Testis (tissue), 3 donors: ENCODE data around the gene BDKRB1. TPM values are rescaled to one million over a fixed set of nuclear protein-coding genes. Genes with fewer than 3 reads are reported as not detected.
"Not testable (repeated sequence)": the region's sequence is repeated elsewhere in the genome, so short reads cannot be mapped to it uniquely, and the experiment has no call there.

Source experiments
- DNase-seq: peaks from one replicate; pipeline ENCODE4 v3.0.0-alpha.2; 2019
- H3K27ac ChIP-seq, 2 donors: fragments of 200-600 bp; sonication (generic); one replicate each; pipeline ENCODE4 v1.5.1; 2019
- H3K27me3 ChIP-seq: fragments of 200-600 bp; sonication (generic); one replicate; pipeline ENCODE4 v1.5.1; 2019
- H3K36me3 ChIP-seq: fragments of 200-600 bp; sonication (generic); one replicate; pipeline ENCODE4 v1.5.1; 2017; ENCODE audit warnings: low read depth; ENCODE audit errors: missing control alignments
- H3K4me1 ChIP-seq: fragments of 200-600 bp; sonication (generic); one replicate; pipeline ENCODE4 v1.5.1; 2019
- H3K4me3 ChIP-seq, 2 donors: fragments of 200-600 bp; sonication (generic); one replicate each; pipeline ENCODE4 v1.5.1; 2017 to 2019
- H3K9me3 ChIP-seq: fragments of 200-600 bp; sonication (generic); one replicate; pipeline ENCODE4 v1.5.1; 2017
- POLR2A ChIP-seq: fragments of 450-650 bp; IDR thresholded peaks from one replicate; pipeline ENCODE4 v1.6.1; 2017; ENCODE audit warnings: antibody characterized with exemption, mild to moderate bottlenecking, moderate library complexity
- WGBS, 2 donors: methylation state at CpG; one replicate each; pipeline ENCODE4 v1.1.5; 2018; 5-methylcytosine and 5-hydroxymethylcytosine counted together
- intact Hi-C: fragments of 100-400 bp; cut with DNase I; formaldehyde crosslinking; loops from one replicate; pipeline ENCODE4 v1.15.1; 2023; ENCODE audit warnings: low total_unique reads
- polyA plus RNA-seq: library from polyadenylated mRNA; stranded (reverse); fragments of 350-450 nt; fragmentation: Illumina TruSeq; extraction: RNeasy Lipid Tissue Mini Kit (QIAGEN cat#74804); gene quantifications from one replicate; pipeline ENCODE4 v1.2.3, GENCODE V29; 2014; ENCODE audit warnings: low read depth, low replicate concordance; ENCODE audit not compliant: insufficient read depth
- total RNA-seq, 2 donors: library from RNA; depleted of rRNA; stranded (reverse); fragments of >200 nt; gene quantifications; one replicate each; pipeline ENCODE4 v1.2.3, GENCODE V29; 2016
- TF ChIP-seq, protein P1 (sequence below), 3 experiments: fragments of 450-650 bp in 2 of 3; fragments of 200-600 bp in 1 of 3; sonication (generic) in 1 of 3; IDR thresholded peaks; one replicate each; pipeline ENCODE4 v1.5.1; 2016 to 2019; ENCODE audit warnings: antibody characterized with exemption in 3 of 3, mild to moderate bottlenecking in 2 of 3, moderate library complexity in 1 of 3

Gene BDKRB1
- total and polyA plus RNA-seq, 3 donors from 2014 or later: 3.3 to 4.9 (median 3.4) TPM

DNA sequence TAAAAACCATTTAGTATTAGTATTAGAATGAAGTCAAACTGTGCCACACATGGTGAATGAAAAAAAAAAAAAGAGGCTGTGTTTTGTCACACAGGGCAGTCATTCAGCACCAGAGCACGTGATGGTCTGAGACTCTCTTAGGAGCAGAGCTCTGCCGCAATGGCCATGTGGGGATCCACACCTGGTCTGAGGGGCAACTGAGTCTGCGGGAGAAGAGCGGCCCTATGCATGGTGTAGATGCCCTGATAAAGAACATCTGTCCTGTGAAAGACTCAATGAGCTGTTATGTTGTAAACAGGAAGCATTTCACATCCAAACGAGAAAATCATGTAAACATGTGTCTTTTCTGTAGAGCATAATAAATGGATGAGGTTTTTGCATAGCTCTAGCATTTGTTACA, 12.2 kb upstream of the BDKRB1 start:
- no peak for TF ChIP-seq POLR2A
- TF ChIP-seq, protein P1, sequence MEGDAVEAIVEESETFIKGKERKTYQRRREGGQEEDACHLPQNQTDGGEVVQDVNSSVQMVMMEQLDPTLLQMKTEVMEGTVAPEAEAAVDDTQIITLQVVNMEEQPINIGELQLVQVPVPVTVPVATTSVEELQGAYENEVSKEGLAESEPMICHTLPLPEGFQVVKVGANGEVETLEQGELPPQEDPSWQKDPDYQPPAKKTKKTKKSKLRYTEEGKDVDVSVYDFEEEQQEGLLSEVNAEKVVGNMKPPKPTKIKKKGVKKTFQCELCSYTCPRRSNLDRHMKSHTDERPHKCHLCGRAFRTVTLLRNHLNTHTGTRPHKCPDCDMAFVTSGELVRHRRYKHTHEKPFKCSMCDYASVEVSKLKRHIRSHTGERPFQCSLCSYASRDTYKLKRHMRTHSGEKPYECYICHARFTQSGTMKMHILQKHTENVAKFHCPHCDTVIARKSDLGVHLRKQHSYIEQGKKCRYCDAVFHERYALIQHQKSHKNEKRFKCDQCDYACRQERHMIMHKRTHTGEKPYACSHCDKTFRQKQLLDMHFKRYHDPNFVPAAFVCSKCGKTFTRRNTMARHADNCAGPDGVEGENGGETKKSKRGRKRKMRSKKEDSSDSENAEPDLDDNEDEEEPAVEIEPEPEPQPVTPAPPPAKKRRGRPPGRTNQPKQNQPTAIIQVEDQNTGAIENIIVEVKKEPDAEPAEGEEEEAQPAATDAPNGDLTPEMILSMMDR (IDR thresholded peaks at IDR 0.05): no peak
- Histone ChIP-seq H3K4me1 (no peaks in the 10 kb centered on the region), H3K4me3 (no peak overlapping the region), H3K36me3 (no peaks in the 10 kb centered on the region), H3K27me3 (no peaks in the 10 kb centered on the region), H3K27ac (no peak overlapping the region), H3K9me3 (no peaks in the 10 kb centered on the region)
- no peak for DNase-seq
- intact Hi-C loops: no loop called here
- WGBS, 2 donors: 77 to 90% methylated on average over 5 of the region's 5 CpGs

DNA sequence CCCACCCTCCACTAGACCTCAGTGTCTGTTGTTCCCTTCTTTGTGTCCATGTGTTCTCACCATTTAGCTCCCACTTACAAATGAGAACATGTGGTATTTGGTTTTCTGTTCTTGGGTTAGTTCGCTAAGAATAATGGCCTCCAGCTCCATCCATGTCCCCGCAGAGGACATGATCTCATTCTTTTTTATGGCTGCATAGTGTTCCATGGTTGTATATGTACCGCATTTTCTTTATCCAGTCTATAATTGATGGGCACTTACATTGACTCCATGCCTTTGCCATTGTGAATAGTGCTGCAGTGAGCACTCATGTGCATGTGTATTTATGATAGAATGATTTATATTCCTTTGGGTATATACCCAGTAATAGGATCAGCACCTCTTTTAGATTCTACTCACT, 10.9 kb upstream of the BDKRB1 start:
- H3K27ac ChIP-seq, H3K9me3 ChIP-seq, intact Hi-C loops, H3K27me3 ChIP-seq, H3K4me1 ChIP-seq, H3K36me3 ChIP-seq, DNase-seq, H3K4me3 ChIP-seq: not testable (repeated sequence)
- WGBS, 2 donors: 94 to 95% methylated on average over 3 of the region's 3 CpGs

DNA sequence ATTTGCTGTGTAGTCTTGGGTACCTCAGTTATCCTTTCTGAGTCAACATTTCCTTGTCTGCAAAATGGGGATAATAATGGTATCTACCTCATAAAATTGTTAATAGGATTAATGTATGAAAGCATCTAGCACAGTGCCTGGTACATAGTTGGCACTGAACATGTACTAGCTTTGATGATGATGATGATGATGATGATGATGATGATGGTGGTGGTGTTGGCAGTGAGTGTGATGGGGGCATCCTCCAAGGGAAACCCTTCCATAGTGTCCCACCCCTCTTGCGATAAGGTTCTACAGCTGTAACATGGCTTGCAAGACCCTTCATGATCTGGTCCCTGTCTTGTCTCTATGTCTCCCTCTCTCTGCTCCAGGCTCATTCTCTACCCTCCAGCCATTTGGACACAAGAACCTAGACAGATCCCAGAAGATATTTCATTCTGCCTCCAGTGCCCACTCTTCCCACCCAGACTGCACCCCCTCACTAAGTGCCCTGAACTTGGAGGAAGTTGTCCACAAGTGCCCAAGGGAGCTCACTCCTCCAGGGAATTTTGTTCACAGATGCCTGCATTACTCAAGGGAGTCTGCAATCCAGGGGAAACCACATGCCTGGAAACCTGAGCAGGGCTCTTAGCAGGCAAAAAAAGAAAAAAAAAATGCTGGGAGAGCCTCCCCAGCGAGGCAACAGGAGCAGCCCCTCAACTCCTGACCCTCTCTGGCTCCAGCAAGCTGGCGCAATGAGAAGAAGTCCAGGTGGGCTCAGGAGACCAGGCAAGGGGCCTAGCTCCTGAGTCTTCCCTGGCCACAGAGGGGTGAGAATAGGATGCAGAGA, 10.1 kb upstream of the BDKRB1 start:
- Histone ChIP-seq H3K36me3 (no peaks in the 10 kb centered on the region), H3K27ac (no peak overlapping the region), H3K27me3 (no peaks in the 10 kb centered on the region), H3K4me3 (no peak overlapping the region), H3K4me1 (no peaks in the 10 kb centered on the region), H3K9me3 (no peaks in the 10 kb centered on the region)
- no peak for DNase-seq
- intact Hi-C loops: no loop called here
- TF ChIP-seq, protein P1 (IDR thresholded peaks at IDR 0.05): no peak
- TF ChIP-seq POLR2A: no peak
- 55 to 91% methylated on average over 3 of the region's 3 CpGs for WGBS, 2 donors

DNA sequence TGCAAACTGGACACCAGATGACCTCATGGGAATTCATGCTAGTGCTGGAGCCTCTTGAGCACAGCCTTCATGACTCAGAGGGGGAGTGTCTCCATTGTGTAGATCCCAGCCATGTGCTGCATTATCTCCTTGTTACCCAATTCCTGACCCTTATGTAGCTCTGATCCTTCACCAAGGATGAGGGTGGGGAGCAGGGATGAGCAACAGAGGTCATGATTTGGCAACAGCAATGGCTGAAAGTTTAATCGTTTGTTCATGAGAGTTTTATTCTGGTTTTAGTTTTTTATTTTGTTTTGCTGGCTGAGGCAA, 9.5 kb upstream of the BDKRB1 start:
- no peaks in the 10 kb centered on the region for H3K9me3 ChIP-seq
- 77 to 82% methylated on average over 1 of the region's 1 CpG for WGBS, 2 donors
- intact Hi-C loops: no loop called here
- no peak for DNase-seq
- TF ChIP-seq, protein P1 (IDR thresholded peaks at IDR 0.05): no peak
- TF ChIP-seq POLR2A: no peak
- H3K27me3 ChIP-seq: no peaks in the 10 kb centered on the region
- no peaks in the 10 kb centered on the region for H3K36me3 ChIP-seq
- no peaks in the 10 kb centered on the region for H3K4me1 ChIP-seq
- H3K27ac ChIP-seq: no peak overlapping the region
- H3K4me3 ChIP-seq: no peak overlapping the region

DNA sequence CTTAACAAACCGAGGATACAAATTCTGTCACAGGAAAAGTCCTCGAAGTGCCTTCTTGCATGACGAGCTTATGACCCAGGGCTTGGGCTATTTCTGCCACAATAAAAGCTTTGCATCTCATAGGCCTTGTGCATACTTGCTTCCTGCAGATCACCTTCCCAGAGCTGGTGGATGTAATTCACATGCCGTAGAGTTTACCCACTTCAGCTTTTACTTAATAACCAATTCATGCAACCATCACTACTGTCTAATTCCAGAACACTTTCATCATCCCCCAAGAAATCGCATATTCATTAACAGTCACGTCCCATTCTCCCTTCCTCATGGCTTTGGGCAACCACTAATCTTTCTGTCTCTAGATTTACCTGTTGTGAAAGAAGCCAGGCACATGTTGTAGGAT, 9.0 kb upstream of the BDKRB1 start:
- DNase-seq: no peak
- intact Hi-C loops: no loop called here
- Histone ChIP-seq H3K4me3 (no peak overlapping the region), H3K27me3 (no peaks in the 10 kb centered on the region), H3K9me3 (no peaks in the 10 kb centered on the region), H3K4me1 (no peaks in the 10 kb centered on the region), H3K36me3 (no peaks in the 10 kb centered on the region), H3K27ac (no peak overlapping the region)
- WGBS, 2 donors: 92 to 93% methylated on average over 6 of the region's 6 CpGs
- no peak for TF ChIP-seq POLR2A
- TF ChIP-seq, protein P1 (IDR thresholded peaks at IDR 0.05): no peak
